Endodermal cell (in vitro differentiated cells): ENCODE results near the gene FOS. TPM values are rescaled to one million over a fixed set of nuclear protein-coding genes. Genes with fewer than 3 reads are reported as not detected.

Experiments
- DNase-seq: peaks from one replicate; pipeline ENCODE4 v3.0.0-alpha.2; 2017
- H3K27ac ChIP-seq: 2 replicates; pipeline ENCODE4 v1.5.1; 2013; ENCODE audit warnings: mild to moderate bottlenecking, low read depth, low read length, moderate library complexity
- H3K27me3 ChIP-seq: 2 replicates; pipeline ENCODE4 v1.6.1; 2013; ENCODE audit warnings: mild to moderate bottlenecking, low read length, moderate library complexity; ENCODE audit not compliant: insufficient read depth, control insufficient read depth, poor library complexity, severe bottlenecking
- H3K36me3 ChIP-seq: 2 replicates; pipeline ENCODE4 v1.7.0; 2013; ENCODE audit warnings: mild to moderate bottlenecking, low read length, moderate library complexity; ENCODE audit not compliant: control insufficient read depth, insufficient read depth
- H3K4me1 ChIP-seq: one replicate; pipeline ENCODE4 v1.7.0; 2013; ENCODE audit warnings: low read length; ENCODE audit not compliant: control insufficient read depth, insufficient read depth
- H3K4me3 ChIP-seq: 2 replicates; pipeline ENCODE4 v1.5.1; 2013; ENCODE audit warnings: mild to moderate bottlenecking, low read length, moderate library complexity
- H3K9ac ChIP-seq: 2 replicates; pipeline ENCODE4 v1.6.1; 2013; ENCODE audit warnings: mild to moderate bottlenecking, low read length, moderate library complexity; ENCODE audit not compliant: poor library complexity, severe bottlenecking; ENCODE audit errors: extremely low read depth
- H3K9me3 ChIP-seq: 2 replicates; pipeline ENCODE4 v1.6.1; 2013; ENCODE audit warnings: mild to moderate bottlenecking, low read length, moderate library complexity; ENCODE audit not compliant: control insufficient read depth
- H3K27ac Mint-ChIP-seq: 2 replicates; pipeline ENCODE4 v1.8.0; 2020; ENCODE audit warnings: mixed read lengths
- H3K27me3 Mint-ChIP-seq: 2 replicates; pipeline ENCODE4 v1.8.0; 2021; ENCODE audit warnings: mild to moderate bottlenecking, mixed read lengths; ENCODE audit not compliant: insufficient read depth
- H3K36me3 Mint-ChIP-seq: 2 replicates; pipeline ENCODE4 v1.8.0; 2020; ENCODE audit warnings: low read depth, mixed read lengths
- H3K4me1 Mint-ChIP-seq: 2 replicates; pipeline ENCODE4 v1.8.0; 2020; ENCODE audit warnings: mixed read lengths
- H3K4me3 Mint-ChIP-seq: 2 replicates; pipeline ENCODE4 v1.8.0; 2020; ENCODE audit warnings: mild to moderate bottlenecking, moderate library complexity, mixed read lengths
- H3K9me3 Mint-ChIP-seq: 2 replicates; pipeline ENCODE4 v1.8.0; 2020; ENCODE audit warnings: mild to moderate bottlenecking, mixed read lengths
- CTCF ChIP-seq: fragments of 200-600 bp; sonication (generic); conservative IDR thresholded peaks from 2 replicates; pipeline ENCODE4 v1.5.0; 2021; ENCODE audit warnings: antibody characterized with exemption, mild to moderate bottlenecking
- WGBS, 2 experiments: methylation state at CpG; one replicate each; pipeline versions ENCODE4 v1.1.5 to v1.1.7; 2013; ENCODE audit warnings: missing lambda C conversion rate in 2 of 2, mixed read lengths in 1 of 2; ENCODE audit not compliant: insufficient coverage in 1 of 2, insufficient read length in 1 of 2; 5-methylcytosine and 5-hydroxymethylcytosine counted together
- total RNA-seq, 2 donors: library from RNA; stranded (reverse); fragmentation: NEBNext Ultra II Directional in 1 of 2; extraction: Animal tissue kit (Norgen Biotek cat#: 25700) in 1 of 2; gene quantifications; 2 replicates in 1 of 2; 3 replicates in 1 of 2; pipeline ENCODE4 v1.2.1, GENCODE V29; 2021

The FOS gene
- total RNA-seq, 2 donors from 2014 or later = 10.3 to 14.0 TPM

- no peaks in the 10 kb centered on the region for H3K9me3 Mint-ChIP-seq
- H3K4me1 ChIP-seq = no peaks in the 10 kb centered on the region
- peaks cover 2% of the 10 kb centered on the region for H3K4me1 Mint-ChIP-seq
- H3K4me3 Mint-ChIP-seq = no peak overlapping the region
- H3K9me3 ChIP-seq = no peaks in the 10 kb centered on the region
- H3K27me3 ChIP-seq = no peaks in the 10 kb centered on the region
- peak; percentile 86 for DNase-seq
- H3K27ac Mint-ChIP-seq = no peak overlapping the region
- TF ChIP-seq CTCF = no peak
- H3K36me3 Mint-ChIP-seq = no peaks in the 10 kb centered on the region
- 58 to 80% methylated on average over 1 of the region's 1 CpG for WGBS, 2 experiments
- no peak overlapping the region for H3K4me3 ChIP-seq
- no peaks in the 10 kb centered on the region for H3K36me3 ChIP-seq
- no peak overlapping the region for H3K27ac ChIP-seq
- peaks cover 7% of the 10 kb centered on the region for H3K27me3 Mint-ChIP-seq
- H3K9ac ChIP-seq = no peak overlapping the region
Measured at GRCh38 chr14:75322746-75323145, 44.1 kb downstream of the FOS start.

- H3K9me3 Mint-ChIP-seq = no peaks in the 10 kb centered on the region
- no peak overlapping the region for H3K9ac ChIP-seq
- no peaks in the 10 kb centered on the region for H3K27me3 ChIP-seq
- H3K4me1 Mint-ChIP-seq = peaks cover 2% of the 10 kb centered on the region
- no peak for DNase-seq
- H3K36me3 Mint-ChIP-seq = no peaks in the 10 kb centered on the region
- no peaks in the 10 kb centered on the region for H3K9me3 ChIP-seq
- H3K4me1 ChIP-seq = no peaks in the 10 kb centered on the region
- no peaks in the 10 kb centered on the region for H3K36me3 ChIP-seq
- H3K4me3 ChIP-seq = no peak overlapping the region
- H3K27me3 Mint-ChIP-seq = peaks cover 7% of the 10 kb centered on the region
- WGBS, 2 experiments = 78 to 82% methylated on average over 4 to 5 of the region's 6 CpGs
- H3K27ac Mint-ChIP-seq = no peak overlapping the region
- no peak overlapping the region for H3K27ac ChIP-seq
- no peak for TF ChIP-seq CTCF
- H3K4me3 Mint-ChIP-seq = no peak overlapping the region
Measured at GRCh38 chr14:75323571-75323970, 44.9 kb downstream of the FOS start.

GRCh38 chr14:75328558-75329155, 50.0 kb downstream of the FOS start:
- Histone ChIP-seq H3K4me1 (no peaks in the 10 kb centered on the region), H3K4me3 (no peak overlapping the region), H3K36me3 (no peaks in the 10 kb centered on the region), H3K9ac (no peak overlapping the region), H3K9me3 (no peaks in the 10 kb centered on the region), H3K27me3 (no peaks in the 10 kb centered on the region), H3K27ac (no peak overlapping the region)
- DNase-seq = no peak
- H3K4me1 Mint-ChIP-seq = no peaks in the 10 kb centered on the region
- no peaks in the 10 kb centered on the region for H3K9me3 Mint-ChIP-seq
- H3K27ac Mint-ChIP-seq = no peak overlapping the region
- no peak overlapping the region for H3K4me3 Mint-ChIP-seq
- no peaks in the 10 kb centered on the region for H3K36me3 Mint-ChIP-seq
- 72 to 86% methylated on average over 4 to 5 of the region's 5 CpGs for WGBS, 2 experiments
- no peak for TF ChIP-seq CTCF
- peaks cover 5% of the 10 kb centered on the region for H3K27me3 Mint-ChIP-seq
